ENCODE results near the gene BICD2. TPM values are rescaled to one million over a fixed set of nuclear protein-coding genes. Genes with fewer than 3 reads are reported as not detected.

Gene BICD2
- total RNA-seq, 1 donor from 2014 or later, result 52.5 TPM

DNA sequence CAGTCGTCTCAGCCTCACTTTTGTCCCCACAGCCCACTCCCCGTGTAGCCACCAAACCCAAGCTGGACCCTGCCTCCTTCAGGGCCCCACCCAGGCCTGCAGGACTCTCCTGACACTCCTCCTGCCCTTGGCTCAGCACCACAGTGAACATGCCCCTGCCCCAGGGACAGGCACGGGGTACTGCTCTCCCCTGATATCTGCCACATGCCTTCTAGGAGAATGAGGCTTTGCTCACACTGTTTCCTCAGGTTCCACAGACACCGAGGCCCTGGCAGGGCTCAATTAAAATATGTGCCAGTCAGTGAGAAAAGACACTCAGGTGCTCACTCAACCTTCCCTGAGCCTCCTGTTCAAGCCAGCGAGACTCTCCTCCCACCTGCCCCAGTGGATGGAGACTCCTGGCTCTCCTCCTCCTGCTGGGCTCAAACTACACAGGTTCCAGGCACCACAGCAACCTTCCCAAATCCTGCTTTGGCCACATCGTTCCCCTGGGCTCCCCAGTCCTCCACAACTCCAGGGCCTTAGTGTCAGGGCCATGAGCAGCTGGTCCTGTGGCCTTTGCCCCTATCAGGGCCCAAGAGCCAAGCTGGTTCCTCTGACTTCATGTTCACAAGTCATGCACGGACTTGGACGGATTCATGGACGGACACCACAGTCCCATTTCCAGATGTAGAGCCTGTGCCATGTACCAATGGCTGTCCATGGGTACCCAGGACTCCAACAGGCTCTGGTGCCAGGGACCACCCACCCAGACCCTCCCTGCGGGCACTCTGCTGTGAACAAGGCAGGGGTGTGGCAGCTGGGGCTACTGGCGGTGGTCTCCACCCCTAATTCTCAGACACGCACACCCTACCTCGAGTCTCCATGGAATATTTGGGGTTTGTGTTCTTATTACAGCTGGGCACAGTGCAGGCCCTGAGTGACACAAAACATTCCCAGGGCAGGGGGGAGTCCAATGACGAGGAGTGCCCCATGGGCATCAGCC lies 36.6 kb downstream of the BICD2 start:
- DNase-seq (ENCODE audit: low spot score), result no peak

DNA sequence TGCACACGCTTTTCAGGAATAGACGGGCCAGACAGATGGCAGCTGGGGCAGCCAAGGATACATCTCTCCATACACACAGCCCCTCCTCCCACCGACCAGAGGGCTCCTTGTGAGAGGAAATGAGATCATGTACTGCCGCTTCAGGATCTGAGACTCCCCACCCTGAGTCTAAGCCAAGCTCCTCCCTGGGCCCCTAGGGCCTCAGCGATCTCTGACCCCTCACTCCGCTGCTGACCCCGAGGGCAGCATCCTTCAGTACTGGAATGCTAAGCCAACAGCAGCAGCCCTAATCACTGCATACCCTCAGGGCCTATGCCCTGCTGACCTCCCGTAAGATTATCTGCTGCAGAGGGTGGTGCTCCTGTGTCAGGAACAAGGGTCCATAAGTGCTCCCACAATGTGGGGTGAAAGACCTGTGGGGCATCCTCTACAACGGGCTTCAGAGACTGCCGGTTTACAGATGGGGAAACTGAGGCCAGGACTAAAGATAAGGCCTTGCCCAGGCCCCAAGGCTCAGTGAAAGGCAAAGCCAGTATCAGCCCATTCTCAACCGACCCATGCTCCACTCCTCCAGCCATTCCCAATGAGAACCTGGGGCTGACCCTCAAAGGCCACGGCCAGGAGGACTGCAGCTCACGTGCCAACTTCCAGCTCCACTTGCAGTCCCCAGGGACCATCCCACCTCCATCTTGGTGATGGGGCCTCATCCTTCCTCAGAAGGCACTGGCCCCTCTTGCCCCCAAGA lies 37.5 kb downstream of the BICD2 start:
- DNase-seq (ENCODE audit: low spot score), result no peak

GRCh38 chr9:92726348-92726747 lies 38.3 kb downstream of the BICD2 start:
- no peak for DNase-seq (ENCODE audit: low spot score)

DNA sequence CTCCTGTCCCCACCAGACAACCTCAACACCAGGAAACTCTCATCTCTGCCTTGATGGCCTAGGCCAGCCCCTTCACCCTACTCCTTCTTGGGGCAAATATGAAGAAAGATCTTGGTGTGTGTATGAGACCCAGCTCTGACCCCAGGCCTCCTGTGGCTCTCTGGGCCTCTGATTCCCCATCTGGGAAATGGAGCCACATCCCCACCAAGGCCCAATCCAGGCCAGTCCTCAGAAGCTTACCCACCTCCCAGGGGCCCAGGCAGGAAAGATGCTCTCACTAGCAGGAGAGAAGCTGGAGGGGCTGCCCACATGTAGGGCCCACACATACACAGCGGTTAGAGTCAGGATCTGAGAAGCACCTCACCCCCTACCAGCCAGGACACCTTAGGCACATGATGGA lies 38.9 kb downstream of the BICD2 start:
- no peak for DNase-seq (ENCODE audit: low spot score)

GRCh38 chr9:92725266-92725545 lies 39.4 kb downstream of the BICD2 start:
- DNase-seq (ENCODE audit: low spot score), result no peak

DNA sequence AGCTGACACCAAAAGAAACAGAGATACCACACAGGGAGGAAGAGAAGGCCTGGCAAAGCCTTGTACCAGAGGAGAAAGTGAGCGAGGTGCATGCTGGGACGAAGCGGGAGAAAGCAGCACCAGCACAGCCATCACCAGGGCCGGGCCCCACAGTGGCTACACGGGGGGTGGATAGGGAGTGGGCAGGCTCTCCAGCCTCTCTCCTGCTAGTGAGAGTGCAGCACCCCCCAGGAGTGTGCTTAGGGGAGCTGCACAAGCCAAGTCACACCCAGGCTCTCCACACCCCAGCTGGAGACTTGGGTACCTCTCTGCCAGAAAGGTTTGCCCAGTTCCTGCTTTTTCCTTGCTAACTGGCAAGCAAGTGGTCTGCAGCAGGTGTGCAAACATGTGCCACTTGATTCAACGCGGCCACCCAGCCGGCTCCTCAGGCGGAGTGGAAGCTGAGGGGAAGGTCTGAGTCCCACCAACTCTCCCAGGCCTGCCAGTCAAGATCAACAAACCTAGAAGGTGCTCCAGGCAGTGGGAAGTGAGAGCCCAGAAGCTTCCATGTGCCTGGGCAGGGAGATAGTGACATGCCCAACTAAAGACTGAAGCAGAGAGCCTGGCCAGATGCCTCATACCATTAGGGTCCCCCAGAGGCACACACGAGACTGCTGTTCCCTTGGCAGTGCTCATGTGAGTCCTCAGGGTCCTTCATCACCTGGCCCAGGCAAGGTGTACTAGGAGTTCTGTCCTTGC lies 39.9 kb downstream of the BICD2 start:
- DNase-seq (ENCODE audit: low spot score), result no peak

DNA sequence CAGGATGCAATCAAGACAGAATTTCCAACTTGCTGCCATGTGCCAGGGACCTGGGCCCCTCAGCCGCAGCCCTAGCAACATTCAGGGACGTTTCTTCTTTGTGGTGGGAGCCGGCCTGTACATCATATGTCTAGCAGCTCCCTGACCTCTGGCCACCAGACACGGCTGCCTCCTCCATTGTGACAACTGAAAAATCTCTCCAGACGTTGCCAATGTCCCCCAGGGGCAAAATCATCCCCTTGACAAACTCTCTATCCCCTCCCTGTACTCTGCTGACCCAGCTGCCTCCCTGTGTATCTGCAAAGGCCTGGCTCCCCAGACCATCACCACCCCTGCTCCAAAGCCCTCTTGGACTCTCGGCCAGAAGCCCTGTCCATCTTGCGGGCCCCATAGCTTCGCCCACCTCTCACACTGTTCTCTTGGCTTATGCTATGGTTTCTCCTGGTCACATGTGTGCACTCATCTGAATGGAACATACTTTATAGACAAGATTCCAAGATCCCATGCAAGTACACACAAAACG lies 40.8 kb downstream of the BICD2 start:
- DNase-seq (ENCODE audit: low spot score), result no peak

- peak; percentile 78 for DNase-seq (ENCODE audit: low spot score)
Observed at GRCh38 chr9:92723299-92723625, 41.4 kb downstream of the BICD2 start.

DNA sequence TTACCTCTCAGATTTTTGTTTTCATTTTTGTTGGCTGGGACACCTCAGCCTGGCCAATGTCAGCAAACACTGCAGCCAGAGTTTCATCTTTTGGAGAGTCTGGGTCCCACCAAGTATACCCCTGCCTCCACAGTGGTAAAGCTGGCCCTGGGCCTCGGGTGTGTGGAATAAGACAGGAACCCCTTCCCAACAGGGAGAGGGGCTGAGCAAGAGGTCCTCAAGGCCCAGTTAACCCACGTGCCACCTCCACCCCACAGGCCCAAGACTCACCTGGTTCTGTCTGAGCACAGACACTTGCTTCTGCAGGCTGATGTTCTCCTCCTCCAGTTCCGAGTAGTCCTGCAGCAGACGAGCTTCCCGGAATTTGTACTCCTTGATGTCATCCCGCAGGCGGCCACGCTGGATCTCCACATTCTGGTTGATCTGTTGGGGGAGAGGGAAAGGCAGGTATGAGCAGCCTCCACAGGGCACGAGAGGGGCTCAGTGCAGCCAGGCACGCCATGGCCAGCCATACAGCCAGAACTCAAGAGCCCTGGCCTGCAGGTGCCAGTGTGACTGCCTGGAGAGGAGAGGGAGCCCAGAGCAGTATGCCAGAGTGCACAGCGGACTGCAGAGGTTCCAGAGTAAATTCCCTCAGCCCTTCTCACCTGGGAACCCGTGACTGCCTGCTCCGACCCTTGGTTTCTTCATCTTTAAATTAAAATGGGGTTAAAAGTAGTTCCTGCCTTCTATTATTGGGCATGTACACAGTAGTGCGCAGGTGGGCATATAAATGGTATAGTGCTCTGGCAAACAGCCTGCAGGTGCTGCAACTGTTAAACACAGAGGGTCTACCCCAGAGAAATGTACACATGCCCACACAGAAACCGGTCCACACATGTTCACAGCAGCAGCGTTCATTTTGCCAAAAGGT lies 42.0 kb downstream of the BICD2 start:
- no peak for DNase-seq (ENCODE audit: low spot score)

DNA sequence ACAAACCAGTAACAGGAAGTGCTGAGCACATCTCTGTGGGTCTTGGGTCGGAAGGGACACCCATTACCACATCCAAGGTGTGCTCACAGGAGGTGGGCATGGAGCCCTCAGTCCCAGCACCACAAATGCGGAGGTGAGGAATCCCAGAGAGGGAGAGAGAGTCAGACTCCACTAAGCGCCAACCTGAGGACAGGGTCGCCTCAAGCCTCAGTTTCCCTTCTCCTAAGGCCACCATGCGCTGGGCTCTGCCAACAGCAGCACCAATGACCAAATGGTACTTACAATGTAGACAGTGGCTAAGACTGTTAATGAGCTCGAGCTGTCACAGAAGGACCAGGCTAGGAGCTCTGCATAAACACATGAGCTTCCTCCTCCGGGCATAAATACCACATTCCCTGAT lies 43.1 kb downstream of the BICD2 start:
- DNase-seq (ENCODE audit: low spot score), result no peak

GRCh38 chr9:92720807-92721535 lies 43.7 kb downstream of the BICD2 start:
- DNase-seq (ENCODE audit: low spot score), result no peak

DNA sequence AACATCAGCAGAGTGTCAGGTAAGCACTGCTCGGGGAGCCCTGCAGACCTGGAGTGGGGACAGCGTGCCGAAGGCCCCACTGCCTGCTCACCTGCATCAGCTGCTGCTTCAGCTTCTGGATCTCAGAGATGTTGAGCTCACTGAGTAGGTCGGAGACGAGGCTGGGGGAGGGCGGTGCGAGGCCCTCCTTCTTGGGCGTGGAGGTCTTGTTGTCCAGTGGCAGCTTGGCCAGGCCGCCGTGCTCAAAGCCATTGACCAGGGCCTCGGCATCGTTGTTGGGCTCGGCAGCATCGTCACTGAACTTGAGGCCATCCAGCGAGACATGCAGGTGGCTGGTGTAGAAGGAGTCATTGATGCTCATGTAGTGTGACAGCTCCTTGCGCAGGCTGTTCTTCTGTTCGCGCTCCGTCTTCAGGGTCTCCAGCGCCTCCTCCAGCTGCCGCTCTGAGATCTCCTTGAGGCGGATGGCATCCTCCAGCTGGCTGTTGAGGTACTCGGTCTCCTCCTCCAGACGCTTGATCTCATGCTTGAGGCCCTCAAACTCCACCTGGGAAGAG lies 44.3 kb downstream of the BICD2 start:
- no peak for DNase-seq (ENCODE audit: low spot score)

- DNase-seq (ENCODE audit: low spot score), result no peak
Observed at GRCh38 chr9:92719028-92719647, 45.5 kb downstream of the BICD2 start.

DNA sequence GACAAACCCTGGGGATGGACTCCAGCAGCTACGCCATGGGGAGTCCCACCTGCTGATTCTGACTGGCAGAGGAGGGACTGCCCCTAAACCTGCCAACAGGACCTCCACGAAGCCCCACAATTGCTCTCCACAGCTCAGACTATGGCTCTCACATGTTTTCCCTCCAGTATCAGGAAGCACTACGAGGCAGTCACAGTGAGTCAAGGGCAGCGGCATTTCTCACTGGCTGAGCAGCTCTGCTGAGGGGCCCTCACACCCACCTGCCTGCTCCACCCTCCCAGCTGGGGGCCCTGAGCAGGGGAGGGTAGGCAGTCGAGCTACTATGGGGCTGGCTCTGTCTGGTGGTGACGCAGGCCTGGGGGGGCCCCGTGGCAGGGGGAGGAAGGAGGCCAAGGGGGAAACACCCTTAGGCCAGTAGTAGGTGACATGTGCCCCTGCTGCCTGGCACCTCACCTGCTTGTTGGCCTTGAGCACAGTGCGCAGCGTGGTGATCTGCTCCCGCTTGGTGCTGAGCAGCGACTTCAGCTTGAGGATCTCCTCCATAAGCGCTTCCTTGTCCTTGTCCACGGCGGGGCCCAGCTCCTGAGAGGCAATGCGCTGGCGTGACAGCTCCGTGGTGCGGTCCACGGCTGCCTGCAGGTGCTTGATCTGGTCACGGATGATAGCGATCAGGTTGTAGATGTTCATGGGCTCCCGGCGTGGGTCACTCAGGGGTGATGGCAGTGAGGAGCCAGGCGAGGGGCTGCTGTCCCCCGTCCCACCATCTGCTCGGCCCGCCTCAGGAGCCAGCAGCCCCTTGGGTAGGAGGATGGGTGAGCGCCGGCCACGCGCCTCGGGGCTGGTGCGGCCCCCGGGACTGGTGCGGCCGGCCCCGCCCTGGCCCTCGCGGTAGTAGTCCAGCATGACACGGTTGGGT lies 46.3 kb downstream of the BICD2 start:
- peak; percentile 22 for DNase-seq (ENCODE audit: low spot score)

DNA sequence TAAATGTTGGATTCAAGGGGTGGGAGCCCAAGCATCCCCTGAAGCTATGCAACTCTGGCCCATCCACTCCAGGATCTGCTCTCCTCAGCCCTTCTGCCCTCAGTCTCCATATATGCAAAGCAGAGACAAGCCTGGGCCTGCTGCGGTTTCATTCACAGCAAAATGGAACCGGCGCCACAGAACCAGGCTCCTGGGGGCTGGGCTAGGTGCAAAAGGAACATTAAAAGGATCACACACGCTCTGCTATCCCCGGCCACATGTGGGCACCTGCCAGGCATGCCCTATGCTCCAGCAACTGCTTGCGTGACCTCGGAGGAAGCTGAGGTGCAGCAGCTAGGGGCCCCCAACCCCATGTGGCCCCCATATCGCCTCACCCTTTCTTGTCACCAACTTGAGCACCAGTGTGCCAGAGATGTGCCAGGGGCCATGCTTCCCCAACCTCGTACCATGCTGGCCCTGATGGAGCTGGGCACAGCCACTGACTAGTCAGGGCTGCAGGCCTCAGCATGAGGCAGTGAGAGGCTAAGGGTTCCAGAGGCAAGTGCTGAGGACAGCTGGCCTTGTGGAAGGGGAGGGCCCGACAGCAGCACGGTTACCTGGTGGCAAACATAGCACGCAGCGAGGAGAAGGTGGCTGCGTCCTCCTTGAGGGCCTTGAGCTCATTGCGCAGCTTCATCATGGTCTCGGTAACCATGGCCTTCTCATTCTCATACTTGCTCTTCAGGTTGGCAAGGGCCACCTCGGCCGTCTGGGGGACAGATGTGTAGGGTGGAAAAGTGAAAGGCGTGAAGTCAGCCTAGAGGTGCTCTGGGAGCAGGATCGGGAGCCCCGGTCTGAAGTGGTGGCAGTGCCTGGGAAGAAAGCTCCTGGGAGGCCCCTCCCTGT lies 47.2 kb downstream of the BICD2 start:
- no peak for DNase-seq (ENCODE audit: low spot score)

DNA sequence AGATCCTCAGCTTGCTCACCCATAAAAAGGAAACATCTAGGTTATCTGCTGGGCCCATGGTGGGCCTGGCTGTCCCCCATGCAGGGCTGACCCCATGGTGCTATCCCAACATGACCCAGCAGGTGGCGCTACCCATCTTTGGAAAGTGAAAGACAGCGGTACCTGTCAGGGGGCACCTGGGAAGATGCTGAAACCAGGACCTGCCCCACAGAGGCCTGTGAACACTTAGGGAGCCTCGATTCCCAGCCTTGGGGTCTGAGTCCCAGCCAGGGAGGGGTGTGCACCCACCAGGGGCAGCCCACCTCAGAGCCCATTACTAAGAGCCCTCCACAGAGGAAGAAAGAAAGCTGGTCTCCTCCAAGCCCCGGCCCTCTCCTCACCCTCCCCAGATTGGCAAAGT lies 48.1 kb downstream of the BICD2 start:
- peak; percentile 55 for DNase-seq (ENCODE audit: low spot score)

DNA sequence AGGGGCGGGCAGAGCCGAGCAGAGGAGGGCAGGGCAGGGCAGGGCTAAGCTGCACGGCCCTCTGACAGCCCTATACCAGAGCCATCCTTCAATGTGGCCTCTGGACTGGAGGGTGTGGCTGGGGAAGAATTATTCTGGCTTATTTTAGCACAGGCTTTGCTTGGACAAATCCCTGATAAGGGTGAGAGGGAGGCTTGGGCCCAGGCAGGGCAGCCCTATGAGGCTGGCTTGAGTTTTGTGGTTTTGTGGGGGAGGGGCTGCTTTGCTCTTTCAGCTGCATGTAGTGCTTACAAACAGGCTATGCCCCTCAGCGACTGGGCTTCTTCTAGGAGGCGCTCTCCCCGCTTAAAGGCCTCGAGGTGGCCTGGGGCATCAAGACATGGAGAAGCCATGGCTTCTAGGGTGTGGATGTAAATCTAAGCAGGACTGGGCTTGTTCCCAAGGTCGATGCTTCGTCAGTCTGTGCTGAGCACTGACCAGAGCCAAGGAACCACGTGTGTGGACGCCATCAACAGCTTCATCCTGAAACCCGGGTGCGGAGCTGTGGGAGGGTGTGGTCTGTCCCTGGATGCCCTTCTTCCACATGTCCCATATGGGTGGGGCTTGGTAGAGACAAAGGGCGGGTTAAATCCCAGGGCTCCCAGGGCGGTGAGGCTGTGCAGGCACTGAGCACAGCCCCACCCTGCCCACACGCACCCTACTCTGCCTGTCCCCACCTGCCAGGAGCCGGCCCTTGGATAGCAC lies 49.0 kb downstream of the BICD2 start:
- DNase-seq (ENCODE audit: low spot score), result peak; percentile 94
